ENCODE data around the gene ADGRG3.

GRCh38 chr16:57723170-57723569, 55.1 kb downstream of the ADGRG3 start:
- TF ChIP-seq CTCF (optimal IDR thresholded peaks at IDR 0.05 in 1 of 3, IDR thresholded peaks at IDR 0.05 in 1 of 3, conservative IDR thresholded peaks at IDR 0.05 in 1 of 3; ENCODE audit: extremely low read depth in 1 of 3, insufficient read depth in 2 of 3, low read length in 3 of 3) (peak; percentile 14 to 23 (median 17)), EZH2 (IDR thresholded peaks at IDR 0.05; ENCODE audit: low read length) (no peak)
